ENCODE data around the gene ERGIC1.
A peak's percentile ranks its signal among the peaks of the same experiment; 100 is the strongest.

The ERGIC1 gene

DNA sequence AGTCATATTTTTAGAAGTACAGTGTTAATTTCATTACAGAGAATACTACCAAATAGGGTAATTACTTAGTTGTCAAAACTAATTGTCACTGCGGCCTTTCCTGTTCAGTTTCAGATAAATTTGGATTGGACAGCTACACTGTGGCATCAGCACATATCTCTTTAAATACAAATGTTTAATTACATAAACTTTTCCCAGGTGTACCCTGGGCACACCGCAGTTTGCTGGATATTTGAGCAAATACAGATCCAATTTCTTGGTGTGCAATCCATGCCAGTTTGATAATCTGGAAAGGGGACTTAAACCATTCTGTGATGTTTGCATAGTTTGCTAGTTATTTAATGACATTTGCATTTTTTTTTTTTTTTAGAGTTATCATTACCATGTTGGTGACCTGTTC lies 160.4 kb downstream of the ERGIC1 start:
- Histone ChIP-seq H3K4me3 (replicated peaks; ENCODE audit: low read depth, low read length) (no peak overlapping the region), H3K27me3 (replicated peaks; ENCODE audit: control insufficient read depth, insufficient read depth, low read length) (no peaks in the 10 kb centered on the region), H3K36me3 (ENCODE audit: control insufficient read depth, insufficient read depth, low read length) (peaks cover 11% of the 10 kb centered on the region)
- DNase-seq (ENCODE audit: extremely low read depth, insufficient read length), result no peak
- TF ChIP-seq, protein P1, sequence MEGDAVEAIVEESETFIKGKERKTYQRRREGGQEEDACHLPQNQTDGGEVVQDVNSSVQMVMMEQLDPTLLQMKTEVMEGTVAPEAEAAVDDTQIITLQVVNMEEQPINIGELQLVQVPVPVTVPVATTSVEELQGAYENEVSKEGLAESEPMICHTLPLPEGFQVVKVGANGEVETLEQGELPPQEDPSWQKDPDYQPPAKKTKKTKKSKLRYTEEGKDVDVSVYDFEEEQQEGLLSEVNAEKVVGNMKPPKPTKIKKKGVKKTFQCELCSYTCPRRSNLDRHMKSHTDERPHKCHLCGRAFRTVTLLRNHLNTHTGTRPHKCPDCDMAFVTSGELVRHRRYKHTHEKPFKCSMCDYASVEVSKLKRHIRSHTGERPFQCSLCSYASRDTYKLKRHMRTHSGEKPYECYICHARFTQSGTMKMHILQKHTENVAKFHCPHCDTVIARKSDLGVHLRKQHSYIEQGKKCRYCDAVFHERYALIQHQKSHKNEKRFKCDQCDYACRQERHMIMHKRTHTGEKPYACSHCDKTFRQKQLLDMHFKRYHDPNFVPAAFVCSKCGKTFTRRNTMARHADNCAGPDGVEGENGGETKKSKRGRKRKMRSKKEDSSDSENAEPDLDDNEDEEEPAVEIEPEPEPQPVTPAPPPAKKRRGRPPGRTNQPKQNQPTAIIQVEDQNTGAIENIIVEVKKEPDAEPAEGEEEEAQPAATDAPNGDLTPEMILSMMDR (IDR thresholded peaks at IDR 0.05; ENCODE audit: insufficient read depth, low read length, poor library complexity, severe bottlenecking), result no peak

DNA sequence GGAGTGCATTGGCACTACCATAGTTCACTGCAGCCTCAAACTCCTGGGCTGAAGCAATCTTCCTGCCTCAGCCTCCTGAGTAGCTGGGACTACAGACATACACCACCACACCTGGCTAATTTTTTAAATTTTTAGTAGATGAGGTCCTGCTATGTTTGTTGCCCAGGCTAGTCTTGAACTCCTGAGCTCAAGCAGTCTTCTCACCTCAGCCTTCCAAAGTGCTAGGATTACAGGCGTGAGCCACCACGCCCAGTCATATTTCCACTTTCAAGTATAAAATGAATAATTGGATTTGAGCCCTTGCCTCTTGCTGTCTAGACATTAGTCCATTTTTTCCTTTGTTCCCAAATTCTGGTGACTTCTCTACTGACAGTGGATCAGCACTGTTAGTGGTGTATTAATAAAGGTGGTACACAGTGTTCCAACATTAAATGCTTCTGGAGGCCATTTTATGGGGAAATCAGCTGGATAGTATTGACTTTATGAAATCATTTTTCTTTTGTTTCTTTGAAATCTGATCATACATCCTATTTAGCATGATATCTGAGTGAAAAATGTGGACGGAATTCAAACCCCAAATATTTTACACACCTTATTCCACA lies 165.4 kb downstream of the ERGIC1 start:
- Histone ChIP-seq H3K36me3 (ENCODE audit: control insufficient read depth, insufficient read depth, low read length) (peaks cover 7% of the 10 kb centered on the region), H3K4me3 (replicated peaks; ENCODE audit: low read depth, low read length) (no peak overlapping the region)
- DNase-seq (ENCODE audit: extremely low read depth, insufficient read length), result no peak

DNA sequence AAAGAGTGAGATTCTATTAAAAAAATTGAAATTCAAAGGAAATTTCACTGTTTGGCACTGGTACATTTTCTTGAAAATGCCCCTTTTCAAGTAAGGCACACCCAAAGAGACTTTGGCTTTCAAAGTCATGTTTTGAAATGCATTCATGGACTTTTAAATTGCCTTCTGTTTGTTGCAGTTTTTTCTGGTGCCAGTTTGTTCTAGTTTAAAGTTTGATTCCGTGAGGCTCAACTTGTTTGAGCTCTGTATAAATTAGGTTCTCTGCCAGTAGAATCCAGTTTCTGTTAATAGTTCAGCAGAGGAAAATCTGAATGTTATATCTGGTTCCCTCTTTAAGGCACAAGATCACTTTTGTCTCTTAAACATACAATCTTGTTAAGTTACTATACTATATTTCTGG lies 165.9 kb downstream of the ERGIC1 start:
- H3K27me3 ChIP-seq (replicated peaks; ENCODE audit: control insufficient read depth, insufficient read depth, low read length), result no peaks in the 10 kb centered on the region
- TF ChIP-seq, protein P1 (IDR thresholded peaks at IDR 0.05; ENCODE audit: insufficient read depth, low read length, poor library complexity, severe bottlenecking), result no peak
- H3K36me3 ChIP-seq (ENCODE audit: control insufficient read depth, insufficient read depth, low read length), result peaks cover 7% of the 10 kb centered on the region
- DNase-seq (ENCODE audit: extremely low read depth, insufficient read length), result no peak
- H3K4me3 ChIP-seq (replicated peaks; ENCODE audit: low read depth, low read length), result no peak overlapping the region

More for the DNA sequence above, 165.4 kb downstream of the ERGIC1 start:
- TF ChIP-seq, protein P1 (IDR thresholded peaks at IDR 0.05; ENCODE audit: insufficient read depth, low read length, poor library complexity, severe bottlenecking), result no peak
- no peaks in the 10 kb centered on the region for H3K27me3 ChIP-seq (replicated peaks; ENCODE audit: control insufficient read depth, insufficient read depth, low read length)

DNA sequence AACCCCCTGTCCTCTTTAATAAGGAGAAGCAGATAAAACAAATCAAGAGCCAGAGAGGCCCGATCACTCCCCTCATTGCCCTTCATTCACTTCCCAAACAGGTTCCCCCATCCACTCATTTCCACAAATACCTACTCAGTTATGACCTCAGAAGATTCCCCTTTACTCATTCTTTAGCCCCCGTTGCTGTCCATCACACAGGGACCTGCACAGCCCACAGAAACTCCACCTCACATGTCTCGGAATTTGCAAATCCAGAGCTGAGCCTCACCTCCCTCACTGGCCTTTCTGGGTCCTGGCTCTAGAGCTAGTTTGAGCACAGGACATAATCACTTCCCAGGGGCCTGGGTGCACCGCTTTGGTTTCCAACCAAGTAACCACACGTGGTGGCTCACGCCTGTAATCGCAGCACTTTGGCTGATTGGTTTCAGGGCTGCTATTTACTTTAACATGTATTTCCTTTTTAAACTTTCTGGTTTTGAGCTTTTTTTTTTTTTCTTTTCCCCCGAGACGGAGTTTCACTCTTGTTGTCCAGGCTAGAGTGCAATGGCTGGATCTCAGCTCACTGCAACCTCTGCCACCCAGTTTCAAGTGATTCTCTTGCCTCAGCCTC lies 167.3 kb downstream of the ERGIC1 start:
- TF ChIP-seq, protein P1 (IDR thresholded peaks at IDR 0.05; ENCODE audit: insufficient read depth, low read length, poor library complexity, severe bottlenecking), result no peak
- peaks cover 1% of the 10 kb centered on the region for H3K36me3 ChIP-seq (ENCODE audit: control insufficient read depth, insufficient read depth, low read length)
- no peaks in the 10 kb centered on the region for H3K27me3 ChIP-seq (replicated peaks; ENCODE audit: control insufficient read depth, insufficient read depth, low read length)
- peak; percentile 24 for DNase-seq (ENCODE audit: extremely low read depth, insufficient read length)
- no peak overlapping the region for H3K4me3 ChIP-seq (replicated peaks; ENCODE audit: low read depth, low read length)
